SU-DHL-6 (cell line): ENCODE measurements around the gene PLN.

Experiments
- H2AFZ ChIP-seq: fragments of 200-600 bp; sonication (generic); 2 replicates; pipeline ENCODE4 v1.6.1; 2014; ENCODE audit warnings: low read depth, mild to moderate bottlenecking, moderate library complexity, mixed read lengths, antibody characterized with exemption, low read length; ENCODE audit not compliant: severe bottlenecking
- H3F3A ChIP-seq: fragments of 200-600 bp; shearing (Covaris generic); 2 replicates; pipeline ENCODE4 v1.6.0; 2016; ENCODE audit warnings: antibody characterized with exemption, mild to moderate bottlenecking; ENCODE audit not compliant: insufficient read depth
- H3K27ac ChIP-seq: fragments of 200-600 bp; sonication (generic); 2 replicates; pipeline ENCODE4 v1.5.1; 2016; ENCODE audit warnings: low read depth, mild to moderate bottlenecking, low read length, moderate library complexity, mixed read lengths
- H3K27me3 ChIP-seq: fragments of 200-600 bp; sonication (generic), shearing (Covaris generic); 2 replicates; pipeline ENCODE4 v1.6.0; 2014; ENCODE audit warnings: mild to moderate bottlenecking, low read length
- H3K36me3 ChIP-seq: fragments of 200-600 bp; sonication (generic); 2 replicates; pipeline ENCODE4 v1.6.1; 2014; ENCODE audit warnings: mild to moderate bottlenecking, low read length, mixed read lengths
- H3K4me2 ChIP-seq: fragments of 300-600, 200-600 bp; shearing (Covaris generic), sonication (generic); 2 replicates; pipeline ENCODE4 v1.6.0; 2014; ENCODE audit warnings: low read length, low read depth, mild to moderate bottlenecking; ENCODE audit not compliant: poor library complexity, severe bottlenecking
- H3K4me3 ChIP-seq: fragments of 200-600 bp; sonication (generic); 2 replicates; pipeline ENCODE4 v1.5.1; 2014; ENCODE audit warnings: antibody characterized with exemption, low read length, mild to moderate bottlenecking, mixed read lengths; ENCODE audit not compliant: insufficient read depth, poor library complexity, severe bottlenecking
- H3K79me2 ChIP-seq: fragments of 200-600 bp; sonication (generic); 2 replicates; pipeline ENCODE4 v1.6.1; 2014; ENCODE audit warnings: mild to moderate bottlenecking, low read length, moderate library complexity; ENCODE audit not compliant: insufficient read depth
- H3K9ac ChIP-seq: fragments of 200-600 bp; sonication (generic); 2 replicates; pipeline ENCODE4 v1.7.0; 2014; ENCODE audit warnings: mild to moderate bottlenecking, low read length
- H3K9me2 ChIP-seq: fragments of 200-600 bp; sonication (generic); replicated peaks from 2 replicates; pipeline ENCODE4 v1.6.1; 2014; ENCODE audit warnings: low read length; ENCODE audit not compliant: insufficient read depth
- H3K9me3 ChIP-seq: fragments of 200-600 bp; sonication (generic); 2 replicates; pipeline ENCODE4 v1.6.1; 2014; ENCODE audit warnings: low read length, mixed read lengths; ENCODE audit not compliant: insufficient read depth
- H4K20me1 ChIP-seq: fragments of 200-600 bp; sonication (generic); 2 replicates; pipeline ENCODE4 v1.6.1; 2014; ENCODE audit warnings: low read depth, mild to moderate bottlenecking, antibody characterized with exemption, low read length, moderate library complexity, mixed read lengths
- EZH2phosphoT487 ChIP-seq: fragments of 200-600 bp; sonication (generic), shearing (Covaris generic); conservative IDR thresholded peaks from 2 replicates; pipeline ENCODE4 v1.6.1; 2018; ENCODE audit warnings: mild to moderate bottlenecking, antibody characterized with exemption, low read length, moderate library complexity, mixed read lengths
- TF ChIP-seq, protein P1 (sequence below): fragments of 200-600 bp; sonication (generic); IDR thresholded peaks from one replicate; pipeline ENCODE4 v1.5.1; 2017; ENCODE audit warnings: antibody characterized with exemption, mild to moderate bottlenecking, low read length, moderate library complexity; ENCODE audit not compliant: insufficient read depth, poor library complexity, severe bottlenecking

The PLN gene

DNA sequence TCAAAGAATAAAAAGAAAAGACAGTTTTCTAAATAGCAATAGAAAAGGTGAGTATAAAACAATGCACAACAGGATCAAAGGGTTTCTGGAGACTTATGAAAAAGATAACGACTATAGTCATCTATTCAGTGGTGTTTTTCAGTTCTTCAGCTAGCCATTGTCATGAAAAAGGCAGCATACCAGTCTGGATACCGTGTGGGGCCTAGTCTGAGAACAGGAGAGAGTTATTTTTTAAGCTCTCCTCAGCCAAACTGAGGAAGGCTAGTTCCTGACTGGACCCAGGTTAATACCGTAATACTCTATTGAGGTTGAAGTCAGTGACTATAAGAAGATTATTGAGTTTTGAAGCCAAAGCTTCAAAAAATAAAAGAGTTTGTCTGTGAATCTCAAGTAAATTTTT, 49.5 kb downstream of the PLN start:
- no peak overlapping the region for H3K27ac ChIP-seq
- no peaks in the 10 kb centered on the region for H3F3A ChIP-seq
- H3K36me3 ChIP-seq, result no peaks in the 10 kb centered on the region
- no peaks in the 10 kb centered on the region for H4K20me1 ChIP-seq
- H3K9me3 ChIP-seq, result no peaks in the 10 kb centered on the region
- H3K4me3 ChIP-seq, result no peak overlapping the region
- H3K4me2 ChIP-seq, result no peak overlapping the region
- TF ChIP-seq, protein P1, sequence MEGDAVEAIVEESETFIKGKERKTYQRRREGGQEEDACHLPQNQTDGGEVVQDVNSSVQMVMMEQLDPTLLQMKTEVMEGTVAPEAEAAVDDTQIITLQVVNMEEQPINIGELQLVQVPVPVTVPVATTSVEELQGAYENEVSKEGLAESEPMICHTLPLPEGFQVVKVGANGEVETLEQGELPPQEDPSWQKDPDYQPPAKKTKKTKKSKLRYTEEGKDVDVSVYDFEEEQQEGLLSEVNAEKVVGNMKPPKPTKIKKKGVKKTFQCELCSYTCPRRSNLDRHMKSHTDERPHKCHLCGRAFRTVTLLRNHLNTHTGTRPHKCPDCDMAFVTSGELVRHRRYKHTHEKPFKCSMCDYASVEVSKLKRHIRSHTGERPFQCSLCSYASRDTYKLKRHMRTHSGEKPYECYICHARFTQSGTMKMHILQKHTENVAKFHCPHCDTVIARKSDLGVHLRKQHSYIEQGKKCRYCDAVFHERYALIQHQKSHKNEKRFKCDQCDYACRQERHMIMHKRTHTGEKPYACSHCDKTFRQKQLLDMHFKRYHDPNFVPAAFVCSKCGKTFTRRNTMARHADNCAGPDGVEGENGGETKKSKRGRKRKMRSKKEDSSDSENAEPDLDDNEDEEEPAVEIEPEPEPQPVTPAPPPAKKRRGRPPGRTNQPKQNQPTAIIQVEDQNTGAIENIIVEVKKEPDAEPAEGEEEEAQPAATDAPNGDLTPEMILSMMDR, result no peak
- no peak overlapping the region for H3K9ac ChIP-seq
- no peaks in the 10 kb centered on the region for H3K27me3 ChIP-seq
- no peaks in the 10 kb centered on the region for H3K9me2 ChIP-seq
- no peaks in the 10 kb centered on the region for H3K79me2 ChIP-seq
- no peak overlapping the region for H2AFZ ChIP-seq

DNA sequence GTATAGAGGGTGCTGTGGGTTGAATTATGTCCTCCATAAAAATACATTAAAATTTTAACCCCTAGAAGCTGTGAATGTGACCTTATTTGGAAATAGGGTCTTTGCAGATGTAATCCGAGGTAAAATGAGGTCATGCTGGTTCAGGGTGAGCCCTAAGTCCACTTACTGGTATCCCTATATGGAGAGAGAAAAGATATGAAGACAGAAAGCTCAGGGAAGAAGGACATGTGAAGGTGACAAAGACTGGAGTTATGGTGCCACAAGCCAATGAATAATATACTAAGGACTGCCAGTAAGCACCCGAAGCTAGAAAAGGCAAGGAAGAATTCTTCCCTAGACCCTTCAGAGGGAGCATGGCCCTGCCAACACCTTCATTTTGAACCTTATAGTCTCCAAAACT, 50.2 kb downstream of the PLN start:
- no peaks in the 10 kb centered on the region for H3K79me2 ChIP-seq
- H3F3A ChIP-seq, result no peaks in the 10 kb centered on the region
- no peaks in the 10 kb centered on the region for H4K20me1 ChIP-seq
- no peak overlapping the region for H3K27ac ChIP-seq
- H3K9me2 ChIP-seq, result no peaks in the 10 kb centered on the region
- no peak overlapping the region for H3K4me2 ChIP-seq
- TF ChIP-seq, protein P1, result no peak
- no peak for TF ChIP-seq EZH2phosphoT487
- H3K36me3 ChIP-seq, result no peaks in the 10 kb centered on the region
- no peak overlapping the region for H3K4me3 ChIP-seq
- H3K27me3 ChIP-seq, result no peaks in the 10 kb centered on the region
- H2AFZ ChIP-seq, result no peak overlapping the region
- no peaks in the 10 kb centered on the region for H3K9me3 ChIP-seq
- no peak overlapping the region for H3K9ac ChIP-seq

DNA sequence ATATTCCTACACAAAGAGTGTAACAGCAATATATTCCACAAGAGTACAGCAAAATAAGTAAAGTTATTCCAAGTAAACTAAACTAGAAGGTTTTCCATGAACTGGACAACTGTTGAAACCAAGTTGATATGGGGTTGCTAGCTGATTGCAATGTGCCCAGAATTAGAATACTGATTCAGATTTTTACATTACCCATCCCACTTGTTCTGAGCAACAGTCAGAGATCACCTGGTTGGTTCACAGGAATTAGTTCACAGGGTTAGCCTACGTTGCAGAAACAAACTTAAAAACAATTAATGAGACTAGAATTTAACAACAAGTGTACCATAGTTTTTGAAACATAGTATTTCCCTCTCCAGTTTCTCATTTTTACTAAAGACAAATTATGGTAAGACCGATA, 54.2 kb downstream of the PLN start:
- Histone ChIP-seq H3K9me3 (peaks cover 5% of the 10 kb centered on the region; the same call in 1 of the 2 replicates), H3K27me3 (no peaks in the 10 kb centered on the region), H3K9me2 (no peaks in the 10 kb centered on the region), H4K20me1 (no peaks in the 10 kb centered on the region), H3K27ac (no peak overlapping the region), H3K36me3 (0 out of 2 replicates have a peak, but pooled peaks cover 2% of the 10 kb centered on the region), H2AFZ (no peak overlapping the region), H3K4me2 (no peak overlapping the region), H3K79me2 (no peaks in the 10 kb centered on the region), H3F3A (no peaks in the 10 kb centered on the region), H3K4me3 (no peak overlapping the region), H3K9ac (no peak overlapping the region)
- TF ChIP-seq, protein P1, result no peak
- no peak for TF ChIP-seq EZH2phosphoT487
